Activated naive CD4-positive, alpha-beta T cell treated with anti-CD3 and anti-CD28 coated beads, Interleukin-2, amount 50 U/mL, for 16 hours (primary cell): Measurements from ENCODE around the gene ESPL1.

Experiments
- DNase-seq: peaks from one replicate; pipeline ENCODE4 v3.0.0-alpha.2; 2020

The ESPL1 gene

DNA sequence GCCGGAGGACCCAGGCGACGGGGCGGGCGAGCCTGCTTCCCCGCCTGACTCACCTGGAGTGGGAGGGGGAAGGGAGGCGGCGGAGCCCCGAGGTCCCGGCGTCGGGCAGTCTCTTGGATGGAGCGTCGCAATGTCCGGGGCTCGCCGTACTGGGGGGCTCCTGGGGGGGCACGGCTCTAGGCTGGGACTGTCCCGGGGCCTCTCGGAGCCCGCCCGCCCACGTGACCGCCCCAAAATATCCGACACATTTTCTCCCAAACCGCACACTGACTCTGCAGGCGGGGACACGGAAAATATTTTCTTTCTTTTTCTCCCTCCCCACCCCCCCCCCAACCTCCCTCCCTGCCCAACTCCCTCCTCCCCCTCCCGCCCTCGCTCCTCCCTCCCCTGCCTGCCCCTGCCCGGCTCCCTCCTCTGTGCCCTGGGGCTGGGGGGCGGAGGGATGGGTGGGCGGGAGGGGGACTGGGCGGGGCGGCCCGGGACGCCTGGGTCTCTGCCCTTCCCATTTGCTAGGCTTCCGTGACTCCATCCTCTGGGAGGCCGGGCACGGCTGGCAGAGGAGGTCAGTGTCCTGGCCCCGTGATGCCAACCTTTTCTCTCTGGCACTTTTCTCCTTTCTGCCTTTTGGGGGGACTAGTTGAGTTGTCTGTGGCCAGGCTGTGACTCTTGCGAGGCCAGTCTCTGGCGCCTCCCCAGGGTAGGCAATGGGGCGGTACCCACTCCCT lies 36.0 kb upstream of the ESPL1 start, which contains the start of gene RARG:
Gene RARG (minus strand): TSS at position 289 of the 725 bp plus-strand sequence. CDS start 4,664 bp downstream, outside the sequence.
- peak; percentile 73 for DNase-seq

DNA sequence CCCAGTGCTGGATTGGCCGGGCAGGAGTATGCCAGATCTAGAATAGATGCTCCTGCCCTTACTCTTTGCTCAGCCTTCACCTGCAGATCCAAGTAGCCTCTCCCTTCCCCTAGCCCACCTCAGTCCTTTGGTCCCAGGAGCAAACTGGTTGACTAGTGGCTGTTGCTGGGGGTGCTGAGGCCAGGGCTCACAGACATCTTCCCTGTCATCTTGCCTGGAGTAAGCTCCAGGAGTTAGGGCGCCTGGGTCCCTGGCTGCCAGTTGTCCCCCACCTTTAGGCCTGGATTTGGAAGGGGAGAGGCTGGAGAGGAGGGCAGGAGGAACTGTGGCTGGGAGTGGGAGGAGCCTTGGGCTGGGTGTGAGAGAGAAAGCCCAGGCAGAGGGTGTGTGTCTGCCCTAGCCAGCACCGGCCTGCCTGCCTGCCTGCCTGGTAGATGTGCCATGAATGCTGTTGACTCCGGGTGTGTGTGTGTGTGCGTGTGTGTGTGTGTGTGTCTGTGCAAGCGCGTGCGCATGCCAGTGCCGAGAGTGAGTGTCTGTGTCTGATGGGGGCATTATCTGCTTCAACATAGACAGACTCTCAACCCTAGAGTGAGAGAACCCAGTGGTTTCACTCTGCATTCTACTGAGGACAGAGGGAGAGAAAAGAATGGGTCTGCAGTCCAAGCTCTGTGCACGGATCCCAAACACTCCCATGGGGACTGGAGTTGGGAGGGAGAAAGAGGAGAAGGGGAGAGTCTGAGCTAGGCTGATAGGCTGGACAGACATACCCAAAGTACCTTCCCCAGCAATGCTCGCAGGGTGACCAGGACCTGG lies 35.2 kb upstream of the ESPL1 start:
- DNase-seq, result peak; percentile 38

DNA sequence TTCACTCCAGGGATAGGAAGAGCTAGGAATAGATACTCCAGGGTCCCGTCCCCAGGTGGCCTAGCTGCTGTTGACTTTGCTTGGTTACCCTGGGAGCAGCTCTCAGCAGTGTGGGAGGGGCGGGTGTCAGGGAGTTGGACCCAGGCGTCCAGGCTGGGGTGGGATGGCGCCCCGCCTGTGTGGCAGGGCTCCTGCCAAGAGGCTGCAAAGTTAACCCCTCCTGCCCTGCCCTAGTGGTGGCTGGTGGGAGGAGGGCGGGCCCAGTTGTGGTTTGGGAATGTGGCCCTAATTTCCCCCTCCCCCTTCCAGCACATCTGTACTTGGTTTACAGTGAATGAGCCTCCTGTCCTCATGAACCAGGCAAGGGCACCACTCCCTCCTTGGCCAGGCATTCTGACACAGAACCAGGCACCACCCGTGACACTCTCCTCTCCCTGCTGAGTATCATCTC lies 34.4 kb upstream of the ESPL1 start:
- DNase-seq, result no peak

DNA sequence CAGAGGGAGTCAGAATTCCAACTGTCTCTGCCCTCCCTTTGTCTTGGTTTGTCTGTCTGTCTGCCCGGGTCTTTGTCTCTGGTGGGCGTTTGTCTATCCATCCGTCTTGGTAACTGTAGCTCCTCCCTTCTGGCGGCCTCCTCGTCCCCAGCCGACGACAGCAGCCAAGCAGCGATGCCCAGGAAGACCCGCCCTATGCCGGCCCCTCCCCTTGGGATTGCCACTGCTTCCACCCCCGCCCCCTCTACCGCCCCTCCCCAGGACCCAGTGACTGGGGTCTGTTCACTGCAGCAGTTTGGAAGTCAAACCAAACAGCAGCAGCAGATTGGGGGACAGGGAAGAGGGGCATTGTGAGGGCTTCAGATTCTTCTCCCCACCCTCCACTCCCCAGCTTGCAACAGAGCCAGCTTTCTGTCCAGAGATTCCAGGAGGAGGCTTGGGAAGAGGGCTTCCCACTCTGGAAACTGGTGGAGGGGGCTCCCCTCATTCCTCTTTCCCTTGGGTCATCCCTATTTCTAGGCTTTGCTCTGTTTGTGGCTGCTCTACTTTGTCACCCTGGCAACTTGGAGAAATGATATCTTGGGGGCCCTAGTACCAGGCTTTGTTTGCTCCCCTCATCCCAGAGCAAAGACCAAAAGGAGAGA lies 33.7 kb upstream of the ESPL1 start:
- no peak for DNase-seq

DNA sequence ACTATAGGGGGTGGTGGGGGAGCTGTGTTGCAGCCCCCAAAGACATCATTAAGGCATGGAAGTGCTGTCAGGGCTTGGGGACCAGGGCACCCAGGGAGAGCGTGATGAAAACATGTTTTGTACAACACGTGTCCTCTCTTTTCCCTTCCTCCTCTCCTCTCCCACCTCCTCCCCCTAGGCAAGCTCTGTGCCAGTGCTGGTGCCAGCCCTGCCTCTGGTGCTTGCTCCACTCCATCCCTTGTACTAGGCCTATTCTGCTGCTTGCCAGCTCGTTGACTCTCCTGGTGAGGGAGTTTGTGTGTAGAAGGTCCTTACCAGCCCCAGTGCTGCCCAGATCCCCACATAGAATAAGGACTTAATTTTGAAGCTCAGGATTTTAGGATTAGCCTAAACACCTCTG lies 32.9 kb upstream of the ESPL1 start:
- no peak for DNase-seq

DNA sequence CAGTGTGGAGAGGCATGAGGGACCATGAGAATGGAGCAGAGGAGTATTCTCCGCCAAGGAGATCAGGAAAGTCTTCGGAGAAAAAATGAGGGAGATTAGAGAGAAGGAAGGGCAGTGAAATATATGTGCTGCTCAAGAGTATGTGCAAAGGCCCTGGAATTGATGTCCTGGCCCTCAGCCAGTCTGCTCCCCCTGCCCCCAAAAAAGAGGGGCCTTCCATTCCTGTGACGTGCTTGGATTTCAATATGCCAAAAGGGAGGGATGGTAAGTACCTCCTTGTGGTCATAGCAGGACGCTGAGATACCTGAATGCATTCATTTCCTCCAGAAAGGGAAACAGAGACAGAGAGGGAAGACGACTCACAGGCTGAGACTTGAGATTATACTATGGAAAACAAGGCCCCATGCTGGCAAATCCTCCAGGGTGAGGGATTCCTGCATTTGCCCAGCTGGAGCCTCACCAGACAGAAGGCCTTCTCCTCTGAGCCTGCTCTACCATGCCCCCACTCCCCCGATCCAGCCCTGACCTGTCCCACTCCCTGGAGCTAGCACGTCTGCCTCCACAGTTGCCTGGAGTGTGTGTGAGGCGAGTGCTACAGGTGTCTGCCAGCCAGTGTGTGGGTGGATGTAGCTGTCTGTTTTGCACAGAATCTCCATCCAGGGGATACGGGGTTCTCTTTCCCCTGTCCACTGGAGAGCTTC lies 32.2 kb upstream of the ESPL1 start:
- no peak for DNase-seq

DNA sequence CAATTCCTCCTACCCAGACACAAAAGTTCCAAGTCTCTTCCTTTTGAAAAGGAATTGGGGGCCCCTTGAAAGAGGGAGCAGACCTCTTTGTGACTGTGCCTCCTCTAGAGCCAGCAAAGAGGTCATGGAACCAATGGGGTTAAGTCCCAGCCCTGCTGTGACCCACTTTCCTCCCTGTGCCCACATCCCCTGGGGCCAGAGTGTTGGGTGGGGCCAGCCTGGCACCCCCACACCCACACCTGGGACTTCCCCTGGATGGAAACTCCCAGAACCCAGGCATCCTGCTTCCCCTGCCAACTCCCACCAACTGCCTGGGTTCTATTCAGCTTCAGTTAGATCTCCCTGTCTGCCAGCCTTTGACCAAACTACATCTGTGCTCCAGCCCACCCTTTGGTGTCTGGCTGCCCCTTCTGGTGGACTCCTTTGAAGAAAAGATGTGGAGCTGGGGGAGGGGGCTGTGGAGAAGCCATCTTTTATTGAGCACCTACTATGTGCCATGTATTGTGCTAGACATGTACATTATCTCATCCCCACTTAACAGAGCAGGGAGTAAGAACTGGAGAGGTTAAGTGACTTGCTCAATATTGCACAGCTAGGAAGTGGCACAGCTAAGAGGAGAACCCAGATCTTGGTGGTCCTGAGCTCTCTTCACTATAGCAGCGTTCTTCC lies 31.5 kb upstream of the ESPL1 start:
- no peak for DNase-seq

DNA sequence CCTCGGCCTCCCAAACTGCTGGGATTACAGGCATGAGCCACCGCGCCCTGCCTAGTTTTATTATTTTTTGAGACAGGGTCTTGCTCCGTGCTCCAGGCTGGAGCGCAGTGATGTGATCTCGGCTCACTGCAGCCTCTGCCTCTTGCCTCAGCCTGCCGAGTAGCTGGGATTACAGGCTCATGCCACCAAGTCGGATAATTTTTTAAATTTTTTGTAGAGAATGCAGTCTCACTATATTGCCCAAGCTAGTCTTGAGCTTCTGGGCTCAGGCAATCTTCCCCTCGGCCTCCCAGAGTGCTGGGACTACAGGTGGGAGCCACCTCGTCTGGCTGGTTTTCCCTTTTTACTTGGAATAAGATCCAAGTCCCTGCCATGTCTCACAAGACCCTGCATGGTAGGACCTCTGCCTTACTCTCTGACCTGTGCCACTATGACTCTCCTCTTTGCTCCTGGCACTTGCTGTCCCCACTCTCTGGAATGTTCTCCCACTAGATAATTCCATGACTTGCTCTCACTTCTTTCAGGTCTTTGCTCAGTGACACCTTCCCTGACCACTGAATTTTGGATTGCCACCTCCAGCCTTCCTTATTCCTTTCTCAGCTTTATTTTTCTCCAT lies 28.3 kb upstream of the ESPL1 start:
- DNase-seq, result no peak

DNA sequence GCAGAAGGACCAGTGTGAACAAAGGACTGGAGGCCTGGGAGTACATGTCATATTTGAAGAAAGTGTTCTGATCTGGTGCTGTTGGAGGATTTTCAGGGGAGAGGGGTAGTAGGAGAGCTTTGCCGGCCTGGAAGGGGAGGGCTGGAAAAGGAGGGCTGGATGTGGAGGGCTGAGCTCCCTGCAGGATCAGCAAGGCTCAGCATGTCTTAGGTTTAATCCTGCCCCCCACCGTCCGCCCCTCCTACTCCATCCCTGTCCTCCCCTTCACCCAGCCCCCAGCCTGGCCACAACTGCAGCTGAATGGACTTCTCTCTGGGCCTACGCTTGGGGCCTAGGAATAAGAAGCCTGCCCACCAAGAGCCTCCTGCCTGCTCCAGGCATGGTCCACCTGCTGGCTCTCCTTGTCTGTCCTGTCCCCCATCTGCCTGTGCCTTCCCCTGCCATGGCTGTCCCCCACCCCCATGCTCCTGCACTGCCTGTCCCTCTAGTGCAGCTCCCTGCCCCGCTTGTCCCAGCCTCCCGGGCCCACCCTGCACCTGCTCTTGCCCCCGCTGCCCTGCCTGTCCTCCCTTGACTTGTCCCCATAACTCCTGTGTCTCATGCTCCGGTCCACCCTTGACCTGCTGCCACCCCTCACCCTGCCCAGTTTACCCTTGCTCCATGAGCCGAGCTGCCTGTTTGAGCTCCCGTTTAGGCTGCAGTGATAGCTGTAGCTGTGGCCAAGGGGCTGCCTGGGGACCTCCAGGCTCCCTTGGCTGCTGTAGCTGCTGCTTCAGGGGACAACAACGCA lies 26.3 kb upstream of the ESPL1 start:
- DNase-seq, result no peak

DNA sequence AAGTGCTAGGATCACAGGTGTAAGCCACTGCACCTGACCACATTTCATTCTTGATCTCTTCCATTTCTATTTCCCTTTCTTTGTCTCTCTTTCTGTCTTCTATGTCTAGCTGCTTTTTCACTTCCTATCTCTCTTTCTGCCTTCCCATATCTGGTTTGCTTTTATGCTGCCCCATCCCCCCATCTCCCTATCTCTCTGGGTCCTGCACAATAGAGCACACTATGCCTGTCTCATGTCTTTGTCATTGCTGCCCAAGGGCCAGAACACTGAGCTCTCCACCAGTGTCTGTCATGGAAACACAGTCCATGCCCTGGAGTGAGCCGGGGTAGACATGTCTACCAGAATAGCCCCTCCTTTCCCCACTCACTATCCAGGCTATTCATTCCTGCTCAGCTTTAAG lies 23.8 kb upstream of the ESPL1 start:
- no peak for DNase-seq

DNA sequence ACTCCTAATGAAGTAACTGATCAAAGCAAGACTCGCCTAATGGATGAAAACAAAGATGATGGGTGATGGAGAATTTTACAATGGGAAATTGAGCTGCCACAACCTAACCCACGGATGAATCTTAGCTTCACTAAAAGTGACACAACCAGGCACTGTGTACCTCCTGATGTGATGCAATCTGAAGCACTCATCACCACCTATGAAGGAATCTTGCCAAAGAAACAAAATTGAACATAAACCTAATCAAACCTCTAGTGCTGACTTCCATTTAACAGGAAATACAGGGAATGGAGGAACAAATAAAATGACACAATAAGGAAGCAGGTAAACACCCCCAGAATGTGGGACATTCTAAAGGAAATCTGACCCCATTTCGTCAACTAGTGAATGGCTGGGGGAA lies 22.8 kb upstream of the ESPL1 start:
- no peak for DNase-seq

DNA sequence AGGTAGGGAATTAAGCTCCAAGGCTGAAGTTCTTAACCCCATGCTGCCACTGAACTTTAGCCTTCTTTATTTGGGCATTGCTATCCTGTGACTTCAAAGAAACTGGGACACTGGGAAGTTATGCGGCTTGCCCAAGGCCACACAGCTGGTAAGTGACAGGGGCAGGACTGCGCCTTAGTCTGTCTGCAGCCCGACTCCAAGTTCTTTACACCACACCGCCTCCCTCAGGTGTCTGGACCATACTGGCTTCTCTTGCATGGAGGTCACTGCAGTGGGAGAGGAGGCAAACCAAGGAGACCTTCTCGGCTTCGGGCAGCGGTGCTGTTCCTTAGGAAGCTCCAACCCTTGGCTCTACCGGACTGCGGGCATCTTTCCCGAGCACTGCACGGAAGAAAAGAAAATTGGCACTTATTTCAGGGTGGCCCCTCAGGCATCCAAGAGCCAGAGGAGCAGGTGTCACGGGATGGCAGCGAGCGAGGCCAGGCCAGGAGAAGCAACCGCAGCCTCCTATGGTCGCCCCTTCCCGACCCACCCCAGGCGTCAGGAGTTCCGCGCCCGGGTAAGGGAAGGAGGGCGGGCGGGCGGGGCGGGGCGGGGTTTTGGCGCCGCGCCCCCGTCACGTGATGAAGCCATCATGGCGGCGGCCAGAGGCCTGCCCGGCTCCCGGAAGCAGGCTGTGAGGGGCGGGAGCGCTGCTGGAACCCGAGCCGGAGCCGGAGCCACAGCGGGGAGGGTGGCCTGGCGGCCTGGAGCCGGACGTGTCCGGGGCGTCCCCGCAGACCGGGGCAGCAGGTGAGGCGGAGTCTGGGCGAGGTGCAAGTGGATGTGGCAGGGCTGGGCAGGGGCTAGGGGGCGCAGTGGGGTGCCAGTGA lies 16.4 kb upstream of the ESPL1 start:
- DNase-seq, result peak; percentile 73

DNA sequence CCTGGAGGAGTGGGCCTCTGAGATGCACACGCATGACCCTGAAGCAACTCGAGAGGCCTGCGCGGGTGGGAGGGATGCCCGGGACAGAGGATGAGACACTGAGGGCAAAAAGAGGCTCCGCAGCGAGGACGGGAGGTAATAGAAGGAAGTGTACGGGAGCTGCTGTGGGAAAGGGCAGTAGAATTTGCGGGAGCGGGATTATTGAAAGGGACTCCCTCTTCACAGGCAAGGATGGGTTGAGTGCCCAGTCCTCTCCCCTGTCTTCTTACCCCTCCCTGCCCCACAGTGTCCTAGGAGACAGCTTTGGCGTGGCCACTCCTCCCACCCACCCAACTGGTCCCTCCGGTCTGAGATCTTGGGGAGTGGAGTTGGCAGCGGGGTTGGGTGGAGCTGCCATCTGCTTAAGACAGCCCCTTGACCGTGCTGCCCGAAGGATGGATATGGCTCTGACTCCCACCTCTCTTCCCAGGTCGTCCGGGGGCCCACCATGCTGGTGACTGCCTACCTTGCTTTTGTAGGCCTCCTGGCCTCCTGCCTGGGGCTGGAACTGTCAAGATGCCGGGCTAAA lies 15.7 kb upstream of the ESPL1 start:
- DNase-seq, result no peak

DNA sequence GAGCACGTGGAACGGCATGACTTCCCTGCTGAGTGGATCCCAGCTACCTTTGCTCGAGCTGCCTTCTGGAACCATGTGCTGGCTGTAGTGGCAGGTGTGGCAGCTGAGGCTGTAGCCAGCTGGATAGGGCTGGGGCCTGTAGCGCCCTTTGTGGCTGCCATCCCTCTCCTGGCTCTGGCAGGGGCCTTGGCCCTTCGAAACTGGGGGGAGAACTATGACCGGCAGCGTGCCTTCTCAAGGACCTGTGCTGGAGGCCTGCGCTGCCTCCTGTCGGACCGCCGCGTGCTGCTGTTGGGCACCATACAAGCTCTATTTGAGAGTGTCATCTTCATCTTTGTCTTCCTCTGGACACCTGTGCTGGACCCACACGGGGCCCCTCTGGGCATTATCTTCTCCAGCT lies 14.8 kb upstream of the ESPL1 start:
- no peak for DNase-seq

DNA sequence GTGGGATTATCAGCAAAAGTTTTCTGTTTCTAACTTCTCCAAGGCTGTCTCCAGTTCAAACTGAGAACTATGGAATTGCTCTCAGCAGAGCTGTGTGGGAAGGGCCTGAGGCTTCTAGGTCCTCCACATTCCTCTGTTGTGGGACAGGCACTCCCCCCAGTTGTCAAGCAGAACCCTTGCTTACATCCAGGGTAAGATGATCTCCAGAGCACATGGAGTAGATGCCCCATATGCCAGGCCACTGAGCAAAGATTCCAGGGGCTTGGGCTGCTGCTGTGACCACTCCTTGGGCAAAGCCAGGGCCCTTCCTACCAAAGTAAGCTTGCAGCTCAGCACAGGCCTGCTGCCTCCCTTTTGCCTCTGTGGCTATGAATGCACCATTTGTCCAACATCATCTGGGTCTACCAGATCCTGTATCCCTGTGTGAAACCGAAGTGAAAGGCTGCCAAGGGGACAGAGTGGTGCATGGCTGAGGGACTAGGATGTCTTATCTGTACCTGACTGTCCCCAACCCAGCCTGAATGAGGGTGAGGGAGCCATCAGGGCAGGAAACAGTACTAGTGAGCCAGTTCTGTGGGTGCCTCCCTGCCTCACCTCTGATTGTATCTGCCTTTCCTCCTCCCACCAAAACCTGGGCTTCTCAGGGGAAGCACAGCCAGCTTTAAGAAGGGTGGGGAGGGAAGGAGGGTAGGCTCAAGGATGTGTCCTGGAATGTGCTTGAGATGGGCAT lies 13.1 kb upstream of the ESPL1 start:
- no peak for DNase-seq

DNA sequence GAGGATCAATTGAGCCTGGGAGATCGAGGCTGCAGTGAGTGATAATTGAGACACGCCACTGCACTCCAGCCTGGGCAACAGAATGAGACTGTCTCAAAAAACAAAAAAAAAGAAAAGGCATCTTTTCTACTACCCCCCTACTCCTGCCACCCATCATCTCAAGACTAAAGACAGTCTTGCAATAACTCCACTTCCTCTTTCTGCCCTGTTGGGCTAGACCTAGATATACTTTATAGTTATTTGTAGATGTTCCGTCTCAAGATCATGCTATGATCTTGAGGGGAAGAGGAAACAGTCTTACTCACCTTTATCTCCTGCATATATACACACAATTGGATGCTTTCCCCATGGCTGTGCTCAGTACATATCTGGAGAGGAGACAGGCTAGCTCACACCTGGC lies 12.1 kb upstream of the ESPL1 start:
- no peak for DNase-seq

DNA sequence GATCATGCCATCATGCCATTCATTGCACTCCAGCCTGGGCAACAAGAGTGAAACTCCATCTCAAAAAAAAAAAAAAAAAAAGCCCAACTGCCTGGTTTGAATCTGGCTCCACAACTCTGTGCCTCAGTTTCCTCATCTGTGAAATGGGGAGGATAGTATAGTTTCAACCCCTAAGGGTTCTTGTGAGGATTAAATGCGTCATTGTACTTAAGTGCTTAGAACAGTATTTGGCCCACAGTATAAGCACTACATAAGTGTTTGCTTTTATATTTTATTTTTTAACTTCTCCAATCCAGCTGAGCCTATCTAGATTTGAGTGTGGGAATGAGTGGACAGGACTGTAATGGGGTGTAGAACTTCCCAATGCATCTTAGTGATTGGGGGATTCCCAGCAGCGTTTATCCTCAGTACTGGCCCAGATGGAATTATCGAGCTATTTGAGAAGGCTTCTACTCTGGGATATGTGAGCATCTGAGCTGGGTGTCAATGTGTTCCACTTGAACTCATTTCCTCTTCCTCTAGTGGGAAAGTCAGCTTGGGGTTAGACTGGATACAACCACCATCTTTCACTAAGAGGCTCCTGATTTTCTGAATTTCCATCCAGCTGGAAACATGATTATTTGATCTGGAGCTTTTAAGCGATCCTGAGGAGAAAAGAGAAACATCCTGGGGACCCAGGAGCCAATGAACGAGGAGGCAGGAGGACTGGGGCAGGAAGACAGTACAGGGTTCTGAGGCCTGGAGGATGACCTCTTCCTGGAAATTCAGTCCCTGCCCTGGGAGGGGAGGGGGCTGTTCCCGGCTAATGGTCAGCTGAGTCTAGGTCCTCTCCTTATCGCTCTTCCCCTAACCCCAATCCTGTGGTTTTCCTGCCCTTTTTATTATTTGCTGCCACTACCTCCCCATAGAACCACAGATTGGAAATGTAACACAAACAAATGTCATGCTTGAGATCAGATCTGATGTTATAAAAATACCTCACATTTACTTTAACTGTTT lies 9.3 kb upstream of the ESPL1 start:
- DNase-seq, result no peak

DNA sequence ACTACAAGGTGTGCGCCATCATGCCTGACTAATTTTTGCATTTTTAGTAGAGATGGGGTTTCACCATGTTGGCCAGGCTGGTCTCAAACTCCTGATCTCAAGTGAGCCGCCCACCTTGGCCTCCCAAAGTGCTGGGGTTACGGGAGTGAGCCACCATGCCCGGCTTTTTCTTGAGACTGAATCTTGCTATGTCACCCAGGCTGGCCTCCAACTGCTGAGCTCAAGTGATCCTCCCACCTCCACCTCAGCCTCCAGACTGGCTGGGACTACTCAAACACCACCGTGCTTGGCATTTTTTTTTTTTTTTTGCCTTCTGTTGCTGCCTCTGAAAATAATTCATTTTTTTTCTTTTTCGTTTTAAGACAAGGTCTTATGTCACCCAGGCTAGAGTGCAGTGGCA lies 8.2 kb upstream of the ESPL1 start:
- DNase-seq, result no peak
